Endothelial cell of umbilical vein (primary cell): Measurements from ENCODE around the gene APLP2. TPM values are rescaled to one million over a fixed set of nuclear protein-coding genes. Genes with fewer than 3 reads are reported as not detected.

Experiments
- Bru-seq: library from RNA; stranded (reverse); fragments of 400-500 nt; gene quantifications from one replicate; lab custom pipeline; 2021; lab: Mats Ljungman, UMichigan
- BruChase-seq, 2 experiments: library from RNA; stranded (reverse); fragments of 400-500 nt; gene quantifications; one replicate each; lab custom pipeline; 2021; lab: Mats Ljungman, UMichigan
- BruUV-seq: library from RNA; stranded (reverse); fragments of 400-500 nt; replicated peaks from 2 replicates; lab custom pipeline; 2021; lab: Mats Ljungman, UMichigan
- CTCF ChIA-PET: fragments of 300-600, 350-600 bp; sonication (Branson Sonifier 250); formaldehyde crosslinking; loops from one replicate; lab custom pipeline; 2021; ENCODE audit warnings: antibody characterized with exemption, inconsistent platforms; lab: Charles Lee
- POLR2A ChIA-PET: fragments of 300-600, 350-600 bp; sonication (Branson Sonifier 250); formaldehyde crosslinking; loops from one replicate; lab custom pipeline; 2021; ENCODE audit warnings: antibody characterized with exemption, inconsistent platforms; lab: Charles Lee
- DNase-seq: peaks from one replicate; pipeline ENCODE4 v3.0.0-alpha.2; 2011; ENCODE audit warnings: low read depth, low spot score
- FAIRE-seq: peaks from 2 replicates; lab custom pipeline; 2011; peaks lifted over from hg19 to GRCh38; lab: Jason Lieb, UNC
- H2AFZ ChIP-seq: 2 replicates; pipeline ENCODE4 v1.6.0; 2012; ENCODE audit warnings: low read depth, low read length, control low read depth, inconsistent platforms
- H3K27ac ChIP-seq: 2 replicates; pipeline ENCODE4 v1.5.1; 2011; ENCODE audit warnings: low read depth, mild to moderate bottlenecking, control low read depth, low read length, moderate library complexity; ENCODE audit not compliant: insufficient read depth
- H3K27me3 ChIP-seq, 2 experiments: 2 replicates each; pipeline versions ENCODE4 v1.6.0 to v1.6.1; 2011; ENCODE audit warnings: low read length in 2 of 2, mixed read lengths in 1 of 2; ENCODE audit not compliant: control insufficient read depth in 2 of 2, insufficient read depth in 2 of 2
- H3K36me3 ChIP-seq, 2 experiments: 2 replicates in 1 of 2; 3 replicates in 1 of 2; pipeline ENCODE4 v1.5.1; 2011; ENCODE audit warnings: low read length in 2 of 2, mild to moderate bottlenecking in 1 of 2, moderate library complexity in 1 of 2; ENCODE audit not compliant: control insufficient read depth in 2 of 2, insufficient read depth in 2 of 2; ENCODE audit errors: extremely low read depth in 1 of 2
- H3K4me1 ChIP-seq: 3 replicates; pipeline ENCODE4 v1.5.1; 2011; ENCODE audit warnings: mild to moderate bottlenecking, low read length; ENCODE audit not compliant: control insufficient read depth, insufficient read depth; ENCODE audit errors: extremely low read depth
- H3K4me2 ChIP-seq: 2 replicates; pipeline ENCODE4 v1.6.1; 2011; ENCODE audit warnings: low read length, control low read depth, mixed read lengths; ENCODE audit not compliant: insufficient read depth
- H3K4me3 ChIP-seq, 3 experiments: fragments of 200-600 bp in 1 of 3; sonication (generic), shearing (Covaris generic) in 1 of 3; replicated peaks in 1 of 3; 2 replicates each; pipeline ENCODE4 v1.5.1; 2011 to 2016; ENCODE audit warnings: control low read depth in 3 of 3, low read length in 3 of 3, mild to moderate bottlenecking in 2 of 3, inconsistent platforms in 1 of 3, low read depth in 1 of 3, moderate library complexity in 1 of 3; ENCODE audit not compliant: insufficient read depth in 1 of 3
- H3K79me2 ChIP-seq: 2 replicates; pipeline ENCODE4 v1.6.0; 2012; ENCODE audit warnings: low read length, inconsistent platforms; ENCODE audit not compliant: control insufficient read depth, insufficient read depth
- H3K9ac ChIP-seq: replicated peaks from 2 replicates; pipeline ENCODE3; 2011; ENCODE audit warnings: low read length, control low read depth; ENCODE audit not compliant: insufficient read depth; ENCODE audit errors: extremely low read depth
- H3K9me1 ChIP-seq: replicated peaks from 3 replicates; pipeline ENCODE4 v1.6.0; 2011; ENCODE audit warnings: mild to moderate bottlenecking, low read length; ENCODE audit not compliant: control insufficient read depth, insufficient read depth; ENCODE audit errors: extremely low read depth
- H3K9me3 ChIP-seq: replicated peaks from 2 replicates; pipeline ENCODE4 v1.5.1; 2012; ENCODE audit warnings: low read length, inconsistent platforms; ENCODE audit not compliant: control insufficient read depth, insufficient read depth
- H4K20me1 ChIP-seq: replicated peaks from 2 replicates; pipeline ENCODE3; 2011; ENCODE audit warnings: mild to moderate bottlenecking, low read length; ENCODE audit not compliant: control insufficient read depth, insufficient read depth; ENCODE audit errors: extremely low read depth
- EZH2 ChIP-seq: IDR thresholded peaks from 2 replicates; pipeline ENCODE4 v1.6.1; 2012; ENCODE audit warnings: borderline replicate concordance, low read depth, mild to moderate bottlenecking, moderate library complexity, low read length, inconsistent platforms; ENCODE audit not compliant: severe bottlenecking
- FOS ChIP-seq: IDR thresholded peaks from 2 replicates; pipeline ENCODE4 v1.6.1; 2011; ENCODE audit warnings: mild to moderate bottlenecking, low read length, moderate library complexity, borderline replicate concordance; ENCODE audit not compliant: insufficient read depth
- GATA2 ChIP-seq: IDR thresholded peaks from 2 replicates; pipeline ENCODE4 v1.7.0; 2011; ENCODE audit warnings: low read depth, mild to moderate bottlenecking, moderate library complexity, mixed read lengths, low read length; ENCODE audit not compliant: insufficient read length, insufficient read depth
- JUN ChIP-seq: IDR thresholded peaks from 2 replicates; pipeline ENCODE4 v1.6.1; 2011; ENCODE audit warnings: borderline replicate concordance, low read depth; ENCODE audit not compliant: insufficient read length, insufficient read depth
- MYC ChIP-seq: IDR thresholded peaks from one replicate; pipeline ENCODE4 v1.6.1; 2011; ENCODE audit warnings: mild to moderate bottlenecking, low read depth, low read length
- POLR2A ChIP-seq: IDR thresholded peaks from 2 replicates; pipeline ENCODE4 v1.6.1; 2012; ENCODE audit warnings: low read depth, mild to moderate bottlenecking, control low read depth, low read length
- POLR2AphosphoS5 ChIP-seq: IDR thresholded peaks from 2 replicates; pipeline ENCODE4 v1.6.1; 2012; ENCODE audit warnings: low read depth, mild to moderate bottlenecking, control low read depth, low read length, moderate library complexity; ENCODE audit not compliant: insufficient read depth
- dilution Hi-C: fragments of 300-500 bp; cut with MboI; formaldehyde crosslinking; loops from one replicate; pipeline ENCODE4 v1.15.0; 2019; ENCODE audit warnings: low sequenced_read_pairs; ENCODE audit not compliant: extremely low pct_ligation_motif_present
- intact Hi-C: fragments of 100-400 bp; cut with micrococcal nuclease; formaldehyde crosslinking; loops from one replicate; pipeline ENCODE4 v1.10.0; 2022
- long read RNA-seq: library from polyadenylated mRNA; stranded (forward); transcript quantifications from one replicate; pipeline ENCODE4 v2.0.0, GENCODE V29; 2021
- polyA minus RNA-seq, 3 experiments: library from RNA; depleted of rRNA, polyadenylated mRNA; stranded (reverse); fragments of >200 nt; gene quantifications; 1 replicate in 1 of 3; 2 replicates in 2 of 3; pipeline ENCODE4 v1.2.3, GENCODE V29; 2011
- polyA plus RNA-seq, 4 experiments: library from polyadenylated mRNA; depleted of rRNA in 3 of 4; stranded (reverse) in 3 of 4; unstranded in 1 of 4; fragments of >200 nt; gene quantifications; 2 replicates each; pipeline versions ENCODE4 v1.2.1 to v1.2.3, GENCODE V29; 2011 to 2012; ENCODE audit warnings: missing spikeins in 1 of 4
- total RNA-seq: library from RNA; stranded (reverse); gene quantifications from 2 replicates; pipeline ENCODE4 v1.2.3, GENCODE V29; 2021
- TF ChIP-seq, protein P1 (sequence below): IDR thresholded peaks from 2 replicates; pipeline ENCODE4 v1.6.1; 2011; ENCODE audit not compliant: insufficient read depth, insufficient read length
- TF ChIP-seq, protein P2 (sequence below), 2 donors: IDR thresholded peaks; 1 replicate in 1 of 2; 2 replicates in 1 of 2; pipeline ENCODE4 v1.5.1; 2011; ENCODE audit warnings: low read length in 2 of 2, mild to moderate bottlenecking in 2 of 2, moderate library complexity in 2 of 2, control low read depth in 1 of 2, inconsistent platforms in 1 of 2, low read depth in 1 of 2; ENCODE audit not compliant: insufficient read depth in 1 of 2; ENCODE audit errors: extremely low read depth in 1 of 2

APLP2 gene
- total RNA-seq: 503 and 543 TPM in 2 replicates
- 433 and 493 TPM in 2 replicates for polyA plus RNA-seq
- polyA plus RNA-seq (2011; cell fraction: cytosol; rRNA removed): 441 and 461 TPM in 2 replicates
- polyA plus RNA-seq (2011; cell fraction: nucleus; rRNA removed): 379 and 479 TPM in 2 replicates
- polyA plus RNA-seq (2012): 1,126 and 1,231 TPM in 2 replicates
- polyA minus RNA-seq: 350 and 416 TPM in 2 replicates
- polyA minus RNA-seq (2011; cell fraction: cytosol; rRNA and poly(A)+ RNA removed): 23.5 TPM
- polyA minus RNA-seq (2011; cell fraction: nucleus; rRNA and poly(A)+ RNA removed): 122 and 144 TPM in 2 replicates
- percentile 92 among the genes with signal in this experiment for Bru-seq, nascent RNA
- BruChase-seq, experiment 1, labeled RNA remaining after a 6-hour chase: percentile 95 among the genes with signal in this experiment
- percentile 93 among the genes with signal in this experiment for BruChase-seq, experiment 2, labeled RNA remaining after a 2-hour chase
- long read RNA-seq, transcript APLP2-215 (3 exons, 1,322 nt): minor isoform, 6 of 849 reads
- long read RNA-seq, transcript APLP2-203 (17 exons, 3,270 nt): minor isoform, 167 of 849 reads
- long read RNA-seq, transcript APLP2-201 (18 exons, 3,727 nt): minor isoform, 20 of 849 reads
- long read RNA-seq, transcript APLP2-210 (16 exons, 2,530 nt): major isoform, 347 of 849 reads
- long read RNA-seq, partial matches to known transcripts: 76 of 849 reads
- long read RNA-seq, other reads (novel, unspliced or antisense): 226 of 849 reads

DNA sequence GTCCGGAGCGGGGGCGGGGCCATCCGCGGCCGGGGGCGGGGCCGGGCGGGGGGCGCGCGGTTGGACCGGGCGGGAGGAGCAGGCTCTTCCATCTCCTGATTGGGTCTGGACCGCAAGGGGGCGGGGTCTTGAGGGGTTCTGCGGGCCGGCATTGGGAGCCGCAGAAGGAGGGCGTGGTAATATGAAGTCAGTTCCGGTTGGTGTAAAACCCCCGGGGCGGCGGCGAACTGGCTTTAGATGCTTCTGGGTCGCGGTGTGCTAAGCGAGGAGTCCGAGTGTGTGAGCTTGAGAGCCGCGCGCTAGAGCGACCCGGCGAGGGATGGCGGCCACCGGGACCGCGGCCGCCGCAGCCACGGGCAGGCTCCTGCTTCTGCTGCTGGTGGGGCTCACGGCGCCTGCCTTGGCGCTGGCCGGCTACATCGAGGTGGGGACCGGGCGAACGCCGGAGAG is at the start of gene APLP2:
TSS of gene APLP2 (plus strand) at position 236 of the 450 bp plus-strand sequence. CDS start at position 320, 84 bp downstream.
- Histone ChIP-seq H4K20me1 (no peaks in the 10 kb centered on the region), H3K27ac (peak within 1 kb of the TSS; percentile 82), H3K27me3 (no peaks in the 10 kb centered on the region), H3K4me2 (peak within 1 kb of the TSS; percentile 19), H3K9ac (peak within 1 kb of the TSS; percentile 92), H3K4me3 (peak within 1 kb of the TSS; percentile 56 to 96 (median 92)), H3K9me1 (no peaks in the 10 kb centered on the region), H3K4me1 (peaks cover 12% of the 10 kb centered on the region), H3K9me3 (no peaks in the 10 kb centered on the region), H2AFZ (peak within 1 kb of the TSS; percentile 33), H3K79me2 (peaks cover 49% of the 10 kb centered on the region), H3K36me3 (no peaks in the 10 kb centered on the region)
- intact Hi-C loops (loop anchor here (1.0 kb wide), 8 partner anchors 27 to 174 kb away; partner anchors contain the start of genes NFRKB and PRDM10), dilution Hi-C loops (no loop called here)
- ChIA-PET POLR2A (interaction anchor here (0.7 to 2.9 kb wide), 5 partner anchors 31 to 67 kb away, joined by 5 to 45 read pairs (median 7); partner anchors contain the start of gene PRDM10), CTCF (interaction anchor here (0.6 to 2.7 kb wide), 3 partner anchors 62 to 146 kb away, joined by 5 to 52 read pairs (median 16); partner anchors contain the start of gene PRDM10)
- FAIRE-seq (peak; percentile 62), DNase-seq (peak; percentile 98)
- no TSS peak for BruUV-seq
- TF ChIP-seq, protein P1, sequence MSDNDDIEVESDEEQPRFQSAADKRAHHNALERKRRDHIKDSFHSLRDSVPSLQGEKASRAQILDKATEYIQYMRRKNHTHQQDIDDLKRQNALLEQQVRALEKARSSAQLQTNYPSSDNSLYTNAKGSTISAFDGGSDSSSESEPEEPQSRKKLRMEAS: no peak
- TF ChIP-seq MYC (no peak), POLR2AphosphoS5 (peak; percentile 100), POLR2A (peak; percentile 99)

DNA sequence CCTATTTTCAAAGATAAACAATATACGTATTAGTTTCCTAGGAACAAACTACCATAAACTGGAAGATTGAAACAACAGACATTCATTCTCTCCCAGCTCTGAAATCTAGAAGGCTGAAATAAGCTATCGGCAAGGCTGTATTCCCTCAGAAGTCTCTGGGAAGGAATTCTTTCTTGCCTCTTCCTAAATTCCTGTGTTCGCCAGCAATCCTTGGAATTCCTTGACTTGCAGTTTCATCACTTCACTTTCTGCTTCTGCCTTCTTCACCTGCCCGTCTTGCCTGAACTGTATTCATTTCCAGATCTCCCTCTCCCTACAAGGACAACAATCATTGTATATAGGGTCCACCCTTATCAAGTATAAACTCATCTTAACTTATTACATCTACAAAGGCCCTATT is 49.4 kb upstream of the APLP2 start:
- ChIA-PET CTCF (no interaction called here), POLR2A (no interaction called here)
- Histone ChIP-seq H3K27ac (no peak overlapping the region), H3K9me1 (no peaks in the 10 kb centered on the region), H3K4me2 (no peak overlapping the region), H3K36me3 (no peaks in the 10 kb centered on the region), H2AFZ (no peak overlapping the region), H3K4me3 (no peak overlapping the region), H3K4me1 (peaks cover 18% of the 10 kb centered on the region), H3K9me3 (no peaks in the 10 kb centered on the region), H3K9ac (no peak overlapping the region), H3K27me3 (no peaks in the 10 kb centered on the region), H3K79me2 (no peaks in the 10 kb centered on the region), H4K20me1 (no peaks in the 10 kb centered on the region)
- DNase-seq: no peak
- FAIRE-seq: no peak
- no TSS peak for BruUV-seq
- intact Hi-C loops (no loop called here), dilution Hi-C loops (no loop called here)
- TF ChIP-seq POLR2A (no peak), MYC (no peak), GATA2 (no peak), EZH2 (no peak), FOS (no peak), POLR2AphosphoS5 (no peak), JUN (no peak)
- TF ChIP-seq, protein P2, sequence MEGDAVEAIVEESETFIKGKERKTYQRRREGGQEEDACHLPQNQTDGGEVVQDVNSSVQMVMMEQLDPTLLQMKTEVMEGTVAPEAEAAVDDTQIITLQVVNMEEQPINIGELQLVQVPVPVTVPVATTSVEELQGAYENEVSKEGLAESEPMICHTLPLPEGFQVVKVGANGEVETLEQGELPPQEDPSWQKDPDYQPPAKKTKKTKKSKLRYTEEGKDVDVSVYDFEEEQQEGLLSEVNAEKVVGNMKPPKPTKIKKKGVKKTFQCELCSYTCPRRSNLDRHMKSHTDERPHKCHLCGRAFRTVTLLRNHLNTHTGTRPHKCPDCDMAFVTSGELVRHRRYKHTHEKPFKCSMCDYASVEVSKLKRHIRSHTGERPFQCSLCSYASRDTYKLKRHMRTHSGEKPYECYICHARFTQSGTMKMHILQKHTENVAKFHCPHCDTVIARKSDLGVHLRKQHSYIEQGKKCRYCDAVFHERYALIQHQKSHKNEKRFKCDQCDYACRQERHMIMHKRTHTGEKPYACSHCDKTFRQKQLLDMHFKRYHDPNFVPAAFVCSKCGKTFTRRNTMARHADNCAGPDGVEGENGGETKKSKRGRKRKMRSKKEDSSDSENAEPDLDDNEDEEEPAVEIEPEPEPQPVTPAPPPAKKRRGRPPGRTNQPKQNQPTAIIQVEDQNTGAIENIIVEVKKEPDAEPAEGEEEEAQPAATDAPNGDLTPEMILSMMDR (IDR thresholded peaks at IDR 0.05; ENCODE audit: extremely low read depth in 1 of 2, insufficient read depth in 1 of 2, low read depth in 1 of 2, low read length in 2 of 2): no peak
- TF ChIP-seq, protein P1: no peak
